H7 (cell line): ENCODE data around the gene OR52B4. TPM values are rescaled to one million over a fixed set of nuclear protein-coding genes. Genes with fewer than 3 reads are reported as not detected.

Experiments
- total RNA-seq: library from RNA; depleted of rRNA; stranded (reverse); fragments of >200 nt; shearing (Covaris generic); gene quantifications from 2 replicates; pipeline ENCODE4 v1.2.3, GENCODE V29; 2014; rRNA removed

OR52B4 gene
- total RNA-seq, 1 experiment from 2014 or later = not detected

Other genes starting within 250 kb of the OR52B4 start
- 14.2 and 15.0 TPM in 2 replicates for gene TRIM21, start 25.3 kb upstream of the OR52B4 start, total RNA-seq
- not detected in 2 replicates for gene OR52K2, start 80.9 kb upstream of the OR52B4 start, total RNA-seq
- 0.07 TPM in 1 of 2 replicates, not detected in the other for gene OR52K1, start 114.3 kb upstream of the OR52B4 start, total RNA-seq
- not detected in 2 replicates for gene OR52M1, start 176.8 kb upstream of the OR52B4 start, total RNA-seq
- gene OR52I2, start 213.4 kb upstream of the OR52B4 start, total RNA-seq = not detected in 2 replicates
- 0.04 TPM in 1 of 2 replicates, not detected in the other for gene OR52I1, start 225.7 kb upstream of the OR52B4 start, total RNA-seq
- 6.3 and 7.3 TPM in 2 replicates for gene TRIM68, start 239.8 kb upstream of the OR52B4 start, total RNA-seq